Measurements from ENCODE around the gene SH2D3A.
"Not testable (repeated sequence)": the region's sequence is repeated elsewhere in the genome, so short reads cannot be mapped to it uniquely, and the experiment has no call there.

SH2D3A gene

GRCh38 chr19:6790194-6791128 is 23.2 kb upstream of the SH2D3A start:
- no peak for DNase-seq (ENCODE audit: low read depth in 4 of 4, low spot score in 1 of 4)

- no peak for DNase-seq (ENCODE audit: low read depth in 4 of 4, low spot score in 1 of 4)
Measured at GRCh38 chr19:6788896-6789295, 21.7 kb upstream of the SH2D3A start.

GRCh38 chr19:6787393-6787792 is 20.2 kb upstream of the SH2D3A start:
- DNase-seq (ENCODE audit: low read depth in 4 of 4, low spot score in 1 of 4) = no peak

- no peak for DNase-seq (ENCODE audit: low read depth in 4 of 4, low spot score in 1 of 4)
Measured at GRCh38 chr19:6779206-6779605, 12.0 kb upstream of the SH2D3A start.

- DNase-seq (ENCODE audit: low read depth in 4 of 4, low spot score in 1 of 4) = no peak
Measured at GRCh38 chr19:6778386-6778785, 11.2 kb upstream of the SH2D3A start.

GRCh38 chr19:6777434-6777833 is 10.2 kb upstream of the SH2D3A start:
- no peak for DNase-seq (ENCODE audit: low read depth in 4 of 4, low spot score in 1 of 4)

GRCh38 chr19:6776999-6777398 is 9.8 kb upstream of the SH2D3A start:
- DNase-seq (ENCODE audit: low read depth in 4 of 4, low spot score in 1 of 4) = no peak

- DNase-seq (ENCODE audit: low read depth in 4 of 4, low spot score in 1 of 4) = not testable (repeated sequence)
Measured at GRCh38 chr19:6776045-6776444, 8.8 kb upstream of the SH2D3A start.

GRCh38 chr19:6774821-6775707 is 7.8 kb upstream of the SH2D3A start:
- no peak for DNase-seq (ENCODE audit: low read depth in 4 of 4, low spot score in 1 of 4)

GRCh38 chr19:6773323-6773931 is 6.2 kb upstream of the SH2D3A start:
- DNase-seq (ENCODE audit: low read depth in 4 of 4, low spot score in 1 of 4) = peak; percentile 28 to 57 (median 32)

- no peak for DNase-seq (ENCODE audit: low read depth in 4 of 4, low spot score in 1 of 4)
Measured at GRCh38 chr19:6772866-6773322, 5.7 kb upstream of the SH2D3A start.

GRCh38 chr19:6772028-6772865 is 5.0 kb upstream of the SH2D3A start, which contains the start of gene VAV1:
VAV1 (plus strand) TSS chr19:6772708; CDS start chr19:6772808, 100 bp downstream.
- peak; percentile 40 to 80 (median 56) for DNase-seq (ENCODE audit: low read depth in 4 of 4, low spot score in 1 of 4)

GRCh38 chr19:6771648-6772027 is 4.4 kb upstream of the SH2D3A start:
- not testable (repeated sequence) for DNase-seq (ENCODE audit: low read depth in 4 of 4, low spot score in 1 of 4)

GRCh38 chr19:6769006-6769619 is 1.9 kb upstream of the SH2D3A start:
- DNase-seq (ENCODE audit: low read depth in 4 of 4, low spot score in 1 of 4) = no peak

- no peak for DNase-seq (ENCODE audit: low read depth in 4 of 4, low spot score in 1 of 4)
Measured at GRCh38 chr19:6768236-6768785, 1.1 kb upstream of the SH2D3A start.

- DNase-seq (ENCODE audit: low read depth in 4 of 4, low spot score in 1 of 4) = peak in 1 of 4 experiments; percentile 8
Measured at GRCh38 chr19:6767081-6767356, 216 bp downstream of the SH2D3A start.

- no peak for DNase-seq (ENCODE audit: low read depth in 4 of 4, low spot score in 1 of 4)
Measured at GRCh38 chr19:6766357-6767080, 716 bp downstream of the SH2D3A start.

GRCh38 chr19:6765738-6766356 is 1.4 kb downstream of the SH2D3A start:
- no peak for DNase-seq (ENCODE audit: low read depth in 4 of 4, low spot score in 1 of 4)

Measured in stimulated activated CD4-positive, alpha-beta T cell treated with anti-CD3 and anti-CD28 coated beads, Interleukin-1b, Interleukin-23, amount 100 ng/mL, for 24 hours (primary cell).